PC-3 (cell line): Measurements from ENCODE around the gene UBE2H.

ENCODE experiments used
- EZH2 ChIP-seq: fragments of 300-600 bp; sonication (generic); IDR thresholded peaks from one replicate; pipeline ENCODE4 v1.6.1; 2017; ENCODE audit warnings: antibody characterized with exemption, mild to moderate bottlenecking, low read length; ENCODE audit not compliant: unreplicated experiment
- EZH2phosphoT487 ChIP-seq: fragments of 300-600 bp; sonication (generic); IDR thresholded peaks from 2 replicates; pipeline ENCODE4 v1.6.1; 2018; ENCODE audit warnings: mild to moderate bottlenecking, antibody characterized with exemption, low read length, borderline replicate concordance
- TF ChIP-seq, protein P1 (sequence below): fragments of 300-600 bp; sonication (generic); conservative IDR thresholded peaks from 2 replicates; pipeline ENCODE4 v1.5.1; 2017; ENCODE audit warnings: antibody characterized with exemption, low read depth, mild to moderate bottlenecking, low read length

DNA sequence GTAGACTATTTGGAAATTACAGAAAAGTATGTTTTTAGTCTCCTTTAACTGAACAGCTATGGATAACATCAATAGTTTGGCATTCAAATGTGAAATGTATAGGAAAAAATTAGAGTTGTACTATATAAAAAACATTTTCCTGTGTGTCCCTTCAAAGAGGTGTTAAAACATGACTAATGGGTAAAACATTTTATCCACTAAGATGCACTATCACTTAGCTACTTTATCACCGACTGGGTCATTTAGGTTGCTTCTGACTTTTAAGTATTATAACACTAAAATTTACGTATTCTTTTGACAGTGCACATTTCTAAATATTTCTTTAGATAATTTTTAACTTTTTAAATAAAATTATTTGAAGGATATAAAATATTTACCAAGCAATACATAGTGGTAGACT lies 77.6 kb downstream of the UBE2H start:
- TF ChIP-seq, protein P1, sequence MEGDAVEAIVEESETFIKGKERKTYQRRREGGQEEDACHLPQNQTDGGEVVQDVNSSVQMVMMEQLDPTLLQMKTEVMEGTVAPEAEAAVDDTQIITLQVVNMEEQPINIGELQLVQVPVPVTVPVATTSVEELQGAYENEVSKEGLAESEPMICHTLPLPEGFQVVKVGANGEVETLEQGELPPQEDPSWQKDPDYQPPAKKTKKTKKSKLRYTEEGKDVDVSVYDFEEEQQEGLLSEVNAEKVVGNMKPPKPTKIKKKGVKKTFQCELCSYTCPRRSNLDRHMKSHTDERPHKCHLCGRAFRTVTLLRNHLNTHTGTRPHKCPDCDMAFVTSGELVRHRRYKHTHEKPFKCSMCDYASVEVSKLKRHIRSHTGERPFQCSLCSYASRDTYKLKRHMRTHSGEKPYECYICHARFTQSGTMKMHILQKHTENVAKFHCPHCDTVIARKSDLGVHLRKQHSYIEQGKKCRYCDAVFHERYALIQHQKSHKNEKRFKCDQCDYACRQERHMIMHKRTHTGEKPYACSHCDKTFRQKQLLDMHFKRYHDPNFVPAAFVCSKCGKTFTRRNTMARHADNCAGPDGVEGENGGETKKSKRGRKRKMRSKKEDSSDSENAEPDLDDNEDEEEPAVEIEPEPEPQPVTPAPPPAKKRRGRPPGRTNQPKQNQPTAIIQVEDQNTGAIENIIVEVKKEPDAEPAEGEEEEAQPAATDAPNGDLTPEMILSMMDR, result no peak
- no peak for TF ChIP-seq EZH2
- TF ChIP-seq EZH2phosphoT487, result no peak
